ENCODE measurements around the gene FOXP2.

DNA sequence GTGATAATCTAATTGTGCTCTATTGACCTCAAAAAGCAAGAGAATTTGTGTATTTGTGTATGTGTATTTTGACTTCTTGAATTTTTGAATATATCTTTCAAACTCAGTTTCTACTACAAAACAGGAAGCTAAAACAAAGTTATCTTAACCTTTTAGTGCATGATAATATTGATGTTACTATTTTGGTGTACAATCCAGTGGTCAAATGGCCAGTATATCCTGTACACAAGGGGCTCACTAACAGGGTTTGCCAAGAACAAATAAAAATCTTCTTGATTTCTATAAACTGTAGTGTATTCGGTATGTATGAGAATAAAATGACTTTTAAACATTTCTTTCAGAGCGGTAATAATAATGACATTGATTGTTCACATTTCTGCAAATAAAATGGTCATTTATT lies 69.6 kb downstream of the FOXP2 start:
- TF ChIP-seq CTCF (IDR thresholded peaks at IDR 0.05), result no peak
- TF ChIP-seq EZH2 (IDR thresholded peaks at IDR 0.05), result no peak
